GM18907 (cell line): Measurements from ENCODE around the gene EXOC6.
"Not testable (repeated sequence)": the region's sequence is repeated elsewhere in the genome, so short reads cannot be mapped to it uniquely, and the experiment has no call there.

Experiments used
- ATAC-seq: cut with Tn5 transposase; IDR thresholded peaks from one replicate; pipeline ENCODE4 v1.9.1; 2021; ENCODE audit warnings: mild to moderate bottlenecking, moderate library complexity; ENCODE audit not compliant: unreplicated experiment

EXOC6 gene

GRCh38 chr10:92931597-92931996 lies 83.3 kb downstream of the EXOC6 start:
- no peak for ATAC-seq

DNA sequence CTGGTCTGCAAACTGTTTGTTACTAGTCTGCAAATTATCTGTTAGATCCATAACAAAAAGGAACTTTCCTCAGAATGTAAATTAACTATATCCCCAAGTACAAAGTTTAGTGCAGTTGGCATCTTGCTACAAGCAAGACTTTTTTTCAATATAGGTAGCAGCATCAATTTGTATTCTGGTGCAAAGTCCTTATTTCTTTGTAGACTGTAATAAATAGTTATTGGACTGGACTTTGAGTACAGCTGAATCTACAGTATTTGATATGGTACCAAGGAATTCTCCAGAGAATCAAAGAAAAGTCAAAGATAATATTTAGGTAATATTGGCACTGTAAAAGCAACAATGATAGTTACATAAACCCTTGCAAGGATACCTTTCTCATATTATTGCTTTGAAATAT lies 89.6 kb downstream of the EXOC6 start:
- no peak for ATAC-seq

GRCh38 chr10:92938841-92939240 lies 90.5 kb downstream of the EXOC6 start:
- ATAC-seq, result no peak

DNA sequence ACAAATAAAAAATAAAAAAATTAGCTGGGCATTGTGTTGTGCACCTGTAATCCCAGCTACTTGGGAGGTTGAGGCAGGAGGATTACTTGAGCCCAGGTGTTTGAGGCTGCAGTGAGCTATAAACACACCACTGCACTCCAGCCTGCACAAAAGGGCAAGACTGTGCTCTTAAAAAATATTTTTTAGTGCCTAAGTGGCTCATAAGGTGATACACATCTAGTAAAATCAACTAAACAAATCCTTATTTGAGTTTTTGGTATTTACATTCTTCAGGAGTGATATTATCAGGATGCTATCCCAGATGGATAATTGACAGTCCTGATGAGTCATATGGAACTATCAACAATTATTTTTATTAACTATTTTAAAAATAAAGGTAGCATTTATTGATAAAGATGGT lies 93.9 kb downstream of the EXOC6 start:
- ATAC-seq, result no peak

- no peak for ATAC-seq
These were observed 98.2 kb downstream of the EXOC6 start for GRCh38 chr10:92946491-92946890.

GRCh38 chr10:92952573-92952972 lies 104.3 kb downstream of the EXOC6 start:
- not testable (repeated sequence) for ATAC-seq

- no peak for ATAC-seq
These were observed 109.1 kb downstream of the EXOC6 start for GRCh38 chr10:92957223-92958010.

- ATAC-seq, result no peak
These were observed 113.3 kb downstream of the EXOC6 start for GRCh38 chr10:92961638-92962037.

- ATAC-seq, result no peak
These were observed 117.0 kb downstream of the EXOC6 start for GRCh38 chr10:92965314-92965713.

DNA sequence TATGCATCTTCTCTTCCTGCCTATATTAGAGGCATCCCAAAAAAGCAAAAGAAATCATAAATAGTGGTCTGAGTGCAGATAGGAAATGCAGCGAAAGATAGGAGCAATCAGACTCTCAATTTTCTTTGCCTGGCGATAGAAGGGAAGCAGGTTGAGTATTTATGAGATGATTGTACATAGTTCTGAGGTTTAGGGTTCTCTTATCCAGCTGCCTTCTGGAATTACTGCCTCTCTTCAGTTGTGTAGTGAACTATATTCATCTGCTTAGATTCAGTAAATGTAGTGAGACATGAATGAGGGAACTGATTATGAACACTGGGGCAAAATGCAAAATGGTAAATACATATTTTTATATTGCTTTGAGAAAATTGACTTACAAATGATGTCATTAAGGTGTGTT lies 119.3 kb downstream of the EXOC6 start:
- ATAC-seq, result no peak

- ATAC-seq, result no peak
These were observed 120.8 kb downstream of the EXOC6 start for GRCh38 chr10:92969151-92969550.

GRCh38 chr10:92970301-92971070 lies 122.2 kb downstream of the EXOC6 start:
- ATAC-seq, result no peak

DNA sequence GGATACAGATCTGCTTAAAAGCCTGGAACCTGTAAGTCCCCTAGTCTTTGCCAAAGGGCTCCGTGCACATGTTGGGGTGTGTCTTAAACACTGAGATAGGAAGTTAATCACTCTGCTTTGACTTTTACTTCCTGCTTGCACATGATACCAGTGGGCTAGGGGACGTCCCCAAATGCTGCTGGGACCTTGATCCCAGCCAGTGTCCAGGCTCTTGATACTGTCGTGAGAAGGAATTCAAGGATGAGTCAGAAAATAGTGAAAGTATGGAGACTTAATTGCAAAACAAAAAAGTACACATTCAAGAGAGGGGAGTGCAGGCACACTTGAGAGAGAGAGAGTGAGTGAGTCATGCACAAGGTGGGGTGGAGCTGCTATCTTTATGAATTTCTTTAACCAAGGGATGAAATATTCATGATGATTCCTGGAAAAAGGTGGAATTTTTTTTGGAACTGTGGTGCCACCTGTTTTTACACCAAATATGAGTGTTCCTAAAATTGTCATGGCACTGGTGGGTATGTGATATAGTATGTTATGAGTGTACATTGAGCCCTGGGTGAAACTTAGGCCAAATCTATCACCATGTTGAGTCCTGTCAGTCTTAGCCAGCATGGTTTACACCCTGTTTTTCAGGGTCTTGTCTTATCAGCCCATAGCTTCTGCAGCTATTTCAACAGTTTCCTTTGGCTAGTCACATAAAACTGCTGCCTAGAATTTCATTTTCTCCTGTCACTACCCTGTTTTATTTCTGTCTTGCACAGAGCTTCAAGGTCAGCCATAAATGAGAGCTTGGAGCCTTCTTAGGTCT lies 123.9 kb downstream of the EXOC6 start:
- no peak for ATAC-seq

DNA sequence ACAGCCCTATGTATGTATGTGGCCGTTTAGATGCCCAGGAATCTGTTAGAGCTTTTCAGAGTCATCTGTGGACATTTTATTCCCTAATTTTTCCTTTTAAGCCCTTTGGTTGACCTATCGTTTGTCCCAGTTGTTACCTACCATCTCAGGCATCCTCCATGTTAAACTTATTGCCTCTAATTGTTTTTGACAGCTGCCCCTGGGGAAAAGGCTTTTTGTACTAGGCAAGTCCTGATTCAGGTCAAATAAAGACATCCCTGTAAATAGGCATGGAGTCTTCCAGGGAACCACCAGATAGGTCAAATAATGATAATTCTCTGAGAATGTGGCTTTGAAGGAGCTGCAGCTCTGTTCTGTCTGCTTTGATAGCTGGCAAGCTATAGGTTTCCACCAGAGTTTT lies 124.6 kb downstream of the EXOC6 start:
- no peak for ATAC-seq

DNA sequence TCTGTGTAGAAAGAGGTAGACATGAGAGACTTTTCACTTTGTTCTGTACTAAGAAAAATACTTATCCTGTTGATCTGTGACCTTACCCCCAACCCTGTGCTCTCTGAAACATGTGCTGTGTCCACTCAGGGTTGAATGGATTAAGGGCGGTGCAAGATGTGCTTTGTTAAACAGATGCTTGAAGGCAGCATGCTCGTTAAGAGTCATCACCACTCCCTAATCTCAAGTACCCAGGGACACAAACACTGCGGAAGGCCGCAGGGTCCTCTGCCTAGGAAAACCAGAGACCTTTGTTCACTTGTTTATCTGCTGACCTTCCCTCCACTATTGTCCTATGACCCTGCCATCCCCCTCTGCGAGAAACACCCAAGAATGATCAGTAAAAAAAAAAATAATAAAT lies 128.0 kb downstream of the EXOC6 start:
- not testable (repeated sequence) for ATAC-seq

DNA sequence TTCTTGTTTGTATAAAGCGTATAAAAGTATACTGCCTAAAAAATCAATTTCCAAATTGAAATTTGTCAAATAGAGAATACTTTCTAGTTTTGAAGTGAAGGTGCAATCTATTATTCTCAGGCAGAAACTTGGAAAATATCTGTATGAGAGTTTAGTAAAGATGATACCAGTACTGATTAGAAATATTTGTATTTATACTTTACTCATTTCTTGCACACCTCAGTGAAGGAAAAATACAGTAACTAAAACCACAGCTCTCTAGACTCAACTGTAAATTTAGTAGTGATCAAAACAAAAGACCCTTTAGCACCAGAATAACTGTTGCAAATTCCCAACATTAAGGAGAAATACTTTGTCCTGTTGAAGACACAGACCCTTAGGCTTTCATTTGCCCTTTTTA lies 140.9 kb downstream of the EXOC6 start:
- no peak for ATAC-seq

DNA sequence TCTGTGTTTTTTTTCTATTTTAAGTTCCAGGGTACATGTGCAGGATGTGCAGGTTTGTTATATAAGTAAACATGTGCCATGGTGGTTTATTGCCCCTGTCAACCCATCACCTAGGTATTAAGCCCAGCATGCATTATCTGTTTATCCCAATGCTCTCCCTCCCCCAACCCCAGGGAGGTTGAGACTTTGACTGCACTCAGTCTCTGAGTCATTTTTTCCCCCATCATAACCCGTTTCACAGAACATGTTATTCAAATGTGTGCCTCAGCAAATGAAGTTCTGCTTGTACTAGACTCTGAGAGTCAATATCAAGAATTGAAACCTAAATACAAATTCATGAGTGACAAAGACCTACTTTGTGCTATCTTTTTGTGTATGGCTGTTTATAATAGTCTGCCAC lies 142.3 kb downstream of the EXOC6 start:
- ATAC-seq, result no peak

DNA sequence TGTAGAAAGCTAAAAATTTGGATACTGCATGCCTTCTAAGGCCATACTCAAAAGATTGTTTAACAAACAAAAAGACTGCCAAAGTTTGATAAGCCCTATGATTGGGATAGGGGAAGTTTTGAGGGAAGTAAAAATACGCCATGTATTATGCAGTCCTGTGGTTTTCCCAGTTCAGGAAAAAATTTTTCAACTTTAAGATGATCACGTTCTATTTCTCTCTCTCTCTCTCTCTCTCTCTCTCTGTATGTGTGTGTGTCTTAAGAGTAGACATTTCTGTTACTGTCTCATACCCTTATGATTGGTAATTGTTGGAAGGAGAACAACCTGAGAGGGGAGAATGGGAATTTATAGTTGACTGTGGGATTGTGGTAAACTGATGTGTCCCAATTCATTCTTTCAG lies 143.2 kb downstream of the EXOC6 start:
- ATAC-seq, result no peak

DNA sequence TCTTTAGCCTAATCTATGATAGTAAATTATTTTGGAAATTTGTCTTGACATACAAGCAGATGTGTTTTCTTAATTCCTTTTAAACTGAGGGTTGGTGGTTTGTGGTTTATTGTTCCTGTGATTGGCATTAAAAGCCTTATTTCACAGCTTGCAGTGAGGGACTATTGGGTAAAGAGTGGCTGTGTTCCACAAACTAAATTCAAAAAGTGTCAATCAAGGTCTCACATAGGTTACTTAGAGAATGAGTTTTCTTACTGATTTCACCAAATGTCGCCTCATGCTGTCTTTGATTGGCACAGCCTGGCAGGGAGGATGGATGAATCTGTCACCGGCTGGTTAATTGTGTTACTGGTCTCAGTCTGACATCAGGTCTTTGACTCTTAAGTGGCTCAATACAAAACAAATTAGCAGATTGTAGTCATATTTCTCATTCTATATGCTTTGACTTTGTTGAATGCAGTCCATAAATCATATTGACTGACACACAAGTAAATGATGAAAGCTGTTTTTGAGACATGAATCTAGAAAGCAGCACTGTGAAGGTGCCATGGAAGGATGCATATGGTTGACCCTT lies 145.5 kb downstream of the EXOC6 start:
- no peak for ATAC-seq

- ATAC-seq, result no peak
These were observed 147.2 kb downstream of the EXOC6 start for GRCh38 chr10:92995509-92995908.

DNA sequence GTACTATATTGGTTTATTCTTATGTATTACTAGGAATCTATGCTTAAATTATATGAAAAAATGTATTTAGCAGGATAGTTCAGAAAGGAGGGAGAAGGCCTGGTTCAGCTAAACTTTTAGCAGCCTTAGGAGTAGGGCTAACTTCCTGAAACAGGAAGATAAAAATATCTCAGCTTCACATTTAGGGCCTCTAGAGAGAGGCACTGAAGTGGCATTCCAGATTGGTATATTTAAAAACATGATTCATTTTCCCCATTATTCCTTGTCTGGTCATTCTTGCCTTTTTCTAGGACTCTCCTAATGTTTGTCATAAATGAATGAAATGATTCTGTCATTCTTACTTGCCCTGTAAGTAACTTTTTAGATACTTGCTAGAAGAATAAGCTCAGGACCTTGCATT lies 149.3 kb downstream of the EXOC6 start:
- ATAC-seq, result no peak
